Kidney (tissue), 14 donors: ENCODE measurements around the gene RPL38. TPM values are rescaled to one million over a fixed set of nuclear protein-coding genes. Genes with fewer than 3 reads are reported as not detected.

Source experiments
- DNase-seq, 5 donors: peaks; one replicate each; pipeline ENCODE4 v3.0.0-alpha.2; 2013 to 2020
- FAIRE-seq: peaks from 2 replicates; lab custom pipeline; 2012; peaks lifted over from hg19 to GRCh38; lab: Jason Lieb, UNC
- H3K27ac ChIP-seq, 2 donors: one replicate each; pipeline ENCODE4 v1.7.0; 2013; ENCODE audit warnings: low read depth in 2 of 2, low read length in 2 of 2, inconsistent platforms in 1 of 2
- H3K27me3 ChIP-seq: one replicate; pipeline ENCODE4 v1.7.1; 2013; ENCODE audit warnings: low read length, inconsistent platforms; ENCODE audit not compliant: control insufficient read depth, insufficient read depth
- H3K36me3 ChIP-seq, 3 donors: one replicate each; pipeline versions ENCODE4 v1.7.0 to v1.7.1; 2013; ENCODE audit warnings: low read length in 3 of 3, control low read depth in 1 of 3, inconsistent platforms in 1 of 3; ENCODE audit not compliant: insufficient read depth in 3 of 3, control insufficient read depth in 2 of 3
- H3K4me1 ChIP-seq, 3 donors: one replicate each; pipeline versions ENCODE4 v1.7.0 to v1.7.1; 2013; ENCODE audit warnings: low read length in 3 of 3, inconsistent platforms in 1 of 3, low read depth in 1 of 3; ENCODE audit not compliant: control insufficient read depth in 2 of 3, insufficient read depth in 2 of 3
- H3K4me3 ChIP-seq, 3 donors: one replicate each; pipeline versions ENCODE4 v1.7.0 to v1.8.1; 2013; ENCODE audit warnings: low read length in 3 of 3, control low read depth in 1 of 3, inconsistent platforms in 1 of 3
- H3K9ac ChIP-seq, 3 donors: one replicate each; pipeline versions ENCODE4 v1.7.0 to v1.7.1; 2013; ENCODE audit warnings: low read length in 3 of 3, control low read depth in 1 of 3, inconsistent platforms in 1 of 3
- H3K9me3 ChIP-seq, 3 donors: one replicate each; pipeline versions ENCODE4 v1.7.0 to v1.7.1; 2013; ENCODE audit warnings: low read length in 3 of 3, control low read depth in 1 of 3, inconsistent platforms in 1 of 3; ENCODE audit not compliant: control insufficient read depth in 2 of 3, insufficient read depth in 1 of 3
- intact Hi-C: fragments of 100-400 bp; cut with DNase I; formaldehyde crosslinking; loops from one replicate; pipeline ENCODE4 v1.11.1; 2022
- polyA plus RNA-seq: library from polyadenylated mRNA; stranded (reverse); fragments of 350-450 nt; fragmentation: Illumina TruSeq; extraction: RNeasy Lipid Tissue Mini Kit (QIAGEN cat#74804); gene quantifications from one replicate; pipeline ENCODE4 v1.2.3, GENCODE V29; 2014; ENCODE audit warnings: low read depth, low replicate concordance; ENCODE audit not compliant: insufficient read depth
- total RNA-seq: library from RNA; stranded (reverse); fragmentation: NEBNext Ultra II Directional; extraction: Animal tissue kit (Norgen Biotek cat#: 25700); gene quantifications from one replicate; pipeline ENCODE4 v1.2.1, GENCODE V29; 2021
- TF ChIP-seq, protein P1 (sequence below): IDR thresholded peaks from 3 replicates; pipeline ENCODE4 v1.5.1; 2012; ENCODE audit warnings: mild to moderate bottlenecking, moderate library complexity, borderline replicate concordance; ENCODE audit not compliant: insufficient read depth; ENCODE audit errors: extremely low read depth
- donor health status: control.
- donor health status: control.
- donor health status: control.
- donor health status: control.
- donor health status: control.
- donor health status: DM: yes; HTN: yes; CAD: no.
- donor health status: Normal renal cell carcinoma (clear cell type).

Gene RPL38
- total and polyA plus RNA-seq, 2 donors from 2014 or later, result 664 to 1,966 TPM

DNA sequence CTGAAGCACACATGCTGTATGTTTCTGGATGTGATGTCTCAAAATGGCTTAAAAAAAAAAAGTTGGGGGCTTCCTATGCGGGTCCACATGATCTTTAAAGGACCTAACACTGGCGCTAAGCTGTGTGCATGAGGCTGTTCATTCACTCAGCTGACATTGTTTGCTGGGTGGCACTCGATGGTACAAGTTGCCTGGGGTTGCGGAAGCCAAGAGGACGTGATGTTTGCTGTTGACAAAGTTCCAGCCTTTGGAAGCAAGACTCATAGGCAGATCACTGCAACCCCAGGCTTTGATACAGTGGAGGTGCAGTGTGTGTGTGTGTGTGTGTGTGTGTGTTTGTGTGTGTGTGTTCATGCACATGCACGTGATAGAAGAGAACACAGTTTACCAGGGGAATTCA is 41.1 kb downstream of the RPL38 start:
- Histone ChIP-seq H3K36me3 (no peaks in the 10 kb centered on the region), H3K4me3 (no peak overlapping the region), H3K27me3 (no peaks in the 10 kb centered on the region), H3K9me3 (no peaks in the 10 kb centered on the region), H3K27ac (no peak overlapping the region), H3K9ac (no peak overlapping the region), H3K4me1 (no peaks in the 10 kb centered on the region)
- intact Hi-C loops, result no loop called here
- TF ChIP-seq, protein P1, sequence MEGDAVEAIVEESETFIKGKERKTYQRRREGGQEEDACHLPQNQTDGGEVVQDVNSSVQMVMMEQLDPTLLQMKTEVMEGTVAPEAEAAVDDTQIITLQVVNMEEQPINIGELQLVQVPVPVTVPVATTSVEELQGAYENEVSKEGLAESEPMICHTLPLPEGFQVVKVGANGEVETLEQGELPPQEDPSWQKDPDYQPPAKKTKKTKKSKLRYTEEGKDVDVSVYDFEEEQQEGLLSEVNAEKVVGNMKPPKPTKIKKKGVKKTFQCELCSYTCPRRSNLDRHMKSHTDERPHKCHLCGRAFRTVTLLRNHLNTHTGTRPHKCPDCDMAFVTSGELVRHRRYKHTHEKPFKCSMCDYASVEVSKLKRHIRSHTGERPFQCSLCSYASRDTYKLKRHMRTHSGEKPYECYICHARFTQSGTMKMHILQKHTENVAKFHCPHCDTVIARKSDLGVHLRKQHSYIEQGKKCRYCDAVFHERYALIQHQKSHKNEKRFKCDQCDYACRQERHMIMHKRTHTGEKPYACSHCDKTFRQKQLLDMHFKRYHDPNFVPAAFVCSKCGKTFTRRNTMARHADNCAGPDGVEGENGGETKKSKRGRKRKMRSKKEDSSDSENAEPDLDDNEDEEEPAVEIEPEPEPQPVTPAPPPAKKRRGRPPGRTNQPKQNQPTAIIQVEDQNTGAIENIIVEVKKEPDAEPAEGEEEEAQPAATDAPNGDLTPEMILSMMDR, result no peak
- FAIRE-seq (no peak), DNase-seq (no peak)

GRCh38 chr17:74245145-74245831 is 41.8 kb downstream of the RPL38 start:
- intact Hi-C loops, result no loop called here
- FAIRE-seq, result no peak
- no peaks in the 10 kb centered on the region for H3K27me3 ChIP-seq

DNA sequence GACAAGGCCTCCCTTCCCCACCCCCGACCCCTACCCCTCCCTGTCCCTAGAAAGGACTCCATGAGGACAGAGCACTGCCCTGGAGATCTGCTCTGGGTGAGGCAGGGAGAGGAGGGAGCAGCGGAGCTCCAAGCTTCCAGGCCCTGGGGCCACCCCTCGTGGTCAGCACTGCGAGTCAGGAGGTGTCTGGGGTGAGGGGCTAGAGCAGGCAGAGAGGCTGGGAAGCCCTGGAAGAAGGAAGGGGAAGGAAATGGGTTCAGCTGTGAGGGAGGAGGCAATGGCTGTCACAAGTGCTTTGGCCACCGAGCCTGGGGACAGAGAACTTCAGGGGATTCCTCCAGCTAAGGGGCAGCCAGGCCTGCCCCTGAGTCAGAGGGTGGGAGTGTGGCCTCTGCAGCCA is 42.4 kb downstream of the RPL38 start:
- no peak for DNase-seq

More at GRCh38 chr17:74245145-74245831, 41.8 kb downstream of the RPL38 start:
- peak in 4 of 5 donors; percentile 55 to 87 (median 67) for DNase-seq
- TF ChIP-seq, protein P1, result no peak
- H3K9ac ChIP-seq, result no peak overlapping the region
- H3K9me3 ChIP-seq, result no peaks in the 10 kb centered on the region
- no peaks in the 10 kb centered on the region for H3K36me3 ChIP-seq
- H3K4me3 ChIP-seq, result no peak overlapping the region
- no peaks in the 10 kb centered on the region for H3K4me1 ChIP-seq
- H3K27ac ChIP-seq, result no peak overlapping the region

More for the DNA sequence above, 42.4 kb downstream of the RPL38 start:
- Histone ChIP-seq H3K9me3 (no peaks in the 10 kb centered on the region), H3K27ac (no peak overlapping the region), H3K36me3 (no peaks in the 10 kb centered on the region), H3K4me1 (no peaks in the 10 kb centered on the region), H3K27me3 (no peaks in the 10 kb centered on the region), H3K9ac (no peak overlapping the region), H3K4me3 (no peak overlapping the region)
- TF ChIP-seq, protein P1, result no peak
- intact Hi-C loops, result no loop called here
- no peak for FAIRE-seq
